Occipital lobe (tissue), 3 donors: ENCODE data around the gene S1PR2. TPM values are rescaled to one million over a fixed set of nuclear protein-coding genes. Genes with fewer than 3 reads are reported as not detected.
"Not testable (repeated sequence)": the region's sequence is repeated elsewhere in the genome, so short reads cannot be mapped to it uniquely, and the experiment has no call there.

Experiments used
- DNase-seq: peaks from one replicate; lab custom pipeline; 2025; lab: John Stamatoyannopoulos, UW
- small RNA-seq: library from RNA; depleted of rRNA; stranded (forward); fragments of <200 nt; gene quantifications from one replicate; pipeline ENCODE3, GENCODE V24; 2014
- total RNA-seq: library from RNA; depleted of rRNA; stranded (reverse); fragments of >200 nt; gene quantifications from one replicate; pipeline ENCODE4 v1.2.3, GENCODE V29; 2014

The S1PR2 gene
- total RNA-seq, 1 donor from 2014 or later: 4.7 TPM

GRCh38 chr19:10192922-10193321 is 38.2 kb downstream of the S1PR2 start:
- DNase-seq: no peak

GRCh38 chr19:10191347-10191746 is 39.8 kb downstream of the S1PR2 start:
- DNase-seq: no peak

DNA sequence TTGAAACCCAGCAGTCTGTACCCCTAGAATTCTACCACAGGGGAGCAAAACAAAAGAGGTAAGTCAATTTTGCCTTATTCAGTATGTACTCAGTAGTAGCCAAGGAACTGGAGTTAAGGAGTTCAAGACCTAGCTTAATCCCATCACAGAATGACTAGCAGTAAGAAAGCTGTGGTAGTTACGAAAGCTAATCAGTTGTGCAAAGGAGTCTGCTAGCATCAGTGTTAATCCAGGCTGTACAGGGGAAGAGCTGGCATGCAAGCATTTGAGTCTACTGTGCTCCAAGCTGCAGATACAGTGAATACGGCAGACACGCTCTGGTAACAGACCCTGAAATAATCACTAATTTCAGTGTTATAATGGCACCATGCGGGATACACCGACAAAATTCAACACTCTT is 41.1 kb downstream of the S1PR2 start:
- no peak for DNase-seq

GRCh38 chr19:10189616-10190015 is 41.5 kb downstream of the S1PR2 start:
- DNase-seq: no peak

GRCh38 chr19:10187315-10187714 is 43.8 kb downstream of the S1PR2 start:
- DNase-seq: no peak

- no peak for DNase-seq
Measured at GRCh38 chr19:10184636-10185035, 46.5 kb downstream of the S1PR2 start.

DNA sequence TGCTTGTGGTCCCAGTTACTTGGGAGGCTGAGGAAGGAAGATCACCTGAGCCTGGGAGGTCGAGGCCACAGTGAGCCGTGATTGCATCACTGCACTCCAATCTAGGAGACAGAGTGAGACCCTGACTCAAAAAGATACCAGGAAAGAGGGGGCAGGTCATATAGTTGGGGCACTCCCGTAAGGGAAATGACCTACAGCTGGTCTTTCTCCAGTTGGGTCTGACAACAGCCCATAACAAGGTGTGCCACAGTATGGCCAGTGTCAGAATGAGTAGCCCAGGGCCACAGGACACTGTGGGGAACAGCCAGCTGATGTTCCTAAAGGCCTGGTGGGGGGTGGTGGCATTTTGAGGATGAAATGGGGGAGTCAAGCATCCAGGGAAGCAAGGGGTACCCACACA is 47.2 kb downstream of the S1PR2 start:
- DNase-seq: no peak

DNA sequence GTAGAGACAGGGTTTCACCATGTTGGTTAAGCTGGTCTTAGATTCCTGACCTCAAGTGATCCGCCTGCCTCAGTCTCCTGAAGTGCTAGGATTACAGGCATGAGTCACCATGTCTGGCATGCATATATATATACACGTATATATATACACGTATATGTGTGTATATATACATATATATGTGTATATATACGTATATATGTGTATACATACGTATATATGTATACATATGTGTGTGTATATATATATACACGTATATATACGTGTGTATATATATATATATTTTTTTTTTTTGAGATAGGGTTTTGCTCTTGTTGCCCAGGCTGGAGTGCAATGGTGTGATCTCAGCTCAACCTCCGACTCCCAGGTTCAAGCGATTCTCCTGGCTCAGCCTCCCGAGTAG is 48.3 kb downstream of the S1PR2 start:
- DNase-seq: no peak

DNA sequence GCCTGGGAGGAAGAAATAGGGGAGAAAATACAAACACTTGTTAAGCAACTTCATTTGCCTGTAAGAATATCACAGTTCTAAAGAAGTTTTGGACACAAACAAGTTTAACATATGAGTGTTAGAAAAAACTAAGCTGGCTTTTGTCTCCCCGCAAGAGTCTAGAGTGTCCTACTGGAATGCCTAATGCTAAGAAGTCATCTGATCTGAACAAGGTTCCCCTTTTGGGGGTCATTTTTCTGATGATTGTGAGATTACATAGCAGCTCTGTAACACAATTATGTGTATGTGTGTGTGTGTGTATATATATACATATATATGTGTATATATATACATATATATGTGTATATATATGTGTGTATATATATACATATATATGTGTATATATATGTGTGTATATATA is 49.1 kb downstream of the S1PR2 start:
- no peak for DNase-seq

- no peak for DNase-seq
Measured at GRCh38 chr19:10180459-10180858, 50.7 kb downstream of the S1PR2 start.

DNA sequence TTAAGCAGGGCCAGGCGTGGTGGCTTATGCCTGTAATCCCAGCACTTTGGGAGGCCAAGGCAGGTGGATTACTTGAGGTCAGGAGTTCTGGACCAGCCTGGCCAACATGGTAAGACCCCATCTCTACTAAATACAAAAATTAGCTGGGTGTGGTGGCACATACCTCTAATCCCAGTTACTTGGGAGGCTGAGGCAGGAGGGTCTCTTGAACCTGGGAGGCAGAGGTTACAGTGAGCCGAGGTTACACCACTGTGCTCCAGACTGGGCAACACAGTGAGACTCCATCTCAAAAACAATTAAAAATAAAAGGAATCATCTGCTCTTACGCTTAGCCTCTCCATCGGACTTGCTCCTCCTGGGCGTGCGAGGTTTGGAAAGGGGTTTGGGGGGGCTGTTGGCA is 51.1 kb downstream of the S1PR2 start:
- DNase-seq: not testable (repeated sequence)

DNA sequence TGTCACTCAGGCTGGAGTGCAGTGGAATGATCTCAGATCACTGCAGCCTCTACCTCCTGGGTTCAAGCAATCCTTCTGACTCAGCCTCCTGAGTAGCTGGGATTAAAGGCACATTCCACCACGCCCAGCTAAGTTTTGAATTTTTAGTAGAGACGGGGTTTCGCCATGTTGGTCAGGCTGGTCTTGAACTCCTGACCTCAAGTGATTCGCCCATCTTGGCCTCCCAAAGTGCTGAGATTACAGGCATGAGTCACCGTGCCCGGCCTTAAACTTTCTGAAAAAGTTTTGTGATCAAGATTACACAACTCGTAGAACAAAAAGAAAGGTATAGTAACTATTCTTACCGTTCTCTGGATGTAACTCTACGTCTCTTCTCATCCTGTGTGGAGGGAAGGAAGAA is 57.6 kb downstream of the S1PR2 start:
- DNase-seq: no peak

Small RNA genes within 50 kb of the gene (small RNA-seq; reads per million reads assigned to genes)
- gene MIR4322: not detected

Other genes with a start within 250 kb of the S1PR2 start
- gene COL5A3, start 220.8 kb downstream of the S1PR2 start, total RNA-seq: 1.2 TPM
- not detected for gene RDH8, start 217.8 kb downstream of the S1PR2 start, total RNA-seq
- gene SHFL, start 145.0 kb downstream of the S1PR2 start, total RNA-seq: 5.0 TPM
- gene ANGPTL6, start 128.7 kb downstream of the S1PR2 start, total RNA-seq: 0.47 TPM
- 18.1 TPM for gene PPAN, start 125.0 kb downstream of the S1PR2 start, total RNA-seq
- gene P2RY11, start 119.6 kb downstream of the S1PR2 start, total RNA-seq: 3.9 TPM
- 96.1 TPM for gene EIF3G, start 111.4 kb downstream of the S1PR2 start, total RNA-seq
- gene DNMT1, start 36.4 kb downstream of the S1PR2 start, total RNA-seq: 21.4 TPM
- 8.9 TPM for gene MRPL4, start 20.9 kb upstream of the S1PR2 start, total RNA-seq
- 1.6 TPM for gene ICAM1, start 39.8 kb upstream of the S1PR2 start, total RNA-seq
- gene ICAM4, start 55.6 kb upstream of the S1PR2 start, total RNA-seq: 0.16 TPM
- gene ICAM5, start 58.6 kb upstream of the S1PR2 start, total RNA-seq: 3.3 TPM
- 1.6 TPM for gene ZGLP1, start 78.5 kb upstream of the S1PR2 start, total RNA-seq
- 14.7 TPM for gene FDX2, start 84.7 kb upstream of the S1PR2 start, total RNA-seq
- gene RAVER1, start 102.2 kb upstream of the S1PR2 start, total RNA-seq: 3.0 TPM
- 0.94 TPM for gene ICAM3, start 108.3 kb upstream of the S1PR2 start, total RNA-seq
- gene TYK2, start 149.2 kb upstream of the S1PR2 start, total RNA-seq: 26.5 TPM
- gene CDC37, start 172.2 kb upstream of the S1PR2 start, total RNA-seq: 43.7 TPM
- gene PDE4A, start 189.2 kb upstream of the S1PR2 start, total RNA-seq: 5.6 TPM